ENCODE measurements around the gene KRTAP5-1.
"Not testable (repeated sequence)": the region's sequence is repeated elsewhere in the genome, so short reads cannot be mapped to it uniquely, and the experiment has no call there.

The KRTAP5-1 gene, protein sequence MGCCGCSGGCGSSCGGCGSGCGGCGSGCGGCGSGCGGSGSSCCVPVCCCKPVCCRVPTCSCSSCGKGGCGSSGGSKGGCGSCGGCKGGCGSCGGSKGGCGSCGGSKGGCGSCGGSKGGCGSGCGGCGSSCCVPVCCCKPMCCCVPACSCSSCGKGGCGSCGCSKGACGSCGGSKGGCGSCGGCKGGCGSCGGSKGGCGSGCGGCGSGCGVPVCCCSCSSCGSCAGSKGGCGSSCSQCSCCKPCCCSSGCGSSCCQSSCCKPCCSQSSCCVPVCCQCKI

DNA sequence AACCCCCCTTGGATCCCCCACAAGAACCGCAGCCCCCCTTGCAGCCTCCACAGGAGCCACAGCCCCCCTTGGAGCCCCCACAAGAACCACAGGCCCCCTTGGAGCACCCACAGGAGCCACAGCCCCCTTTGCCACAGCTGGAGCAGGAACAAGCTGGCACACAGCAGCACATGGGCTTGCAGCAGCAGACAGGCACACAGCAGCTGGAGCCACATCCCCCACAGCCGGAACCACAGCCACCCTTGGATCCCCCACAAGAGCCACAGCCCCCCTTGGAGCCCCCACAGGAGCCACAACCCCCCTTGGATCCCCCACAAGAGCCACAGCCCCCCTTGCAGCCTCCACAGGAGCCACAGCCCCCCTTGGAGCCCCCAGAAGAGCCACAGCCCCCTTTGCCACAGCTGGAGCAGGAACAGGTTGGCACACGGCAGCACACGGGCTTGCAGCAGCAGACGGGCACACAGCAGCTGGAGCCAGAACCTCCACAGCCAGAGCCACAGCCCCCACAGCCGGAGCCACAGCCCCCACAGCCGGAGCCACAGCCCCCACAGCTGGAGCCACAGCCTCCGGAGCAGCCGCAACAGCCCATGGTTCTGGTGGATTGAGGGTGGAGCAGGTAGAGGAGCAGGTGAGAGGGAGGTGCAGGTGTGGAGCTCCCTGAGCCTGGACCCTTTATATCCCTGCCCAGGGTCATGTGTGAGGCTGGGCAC is at the start of gene KRTAP5-1:
Gene KRTAP5-1, minus strand, starts transcription at position 623 of the 710 bp plus-strand sequence. Its CDS starts 34 bp downstream, at position 589.
- H3K4me3 ChIP-seq (ENCODE audit: low read length); DNase-seq (ENCODE audit: low read depth): not testable (repeated sequence)

DNA sequence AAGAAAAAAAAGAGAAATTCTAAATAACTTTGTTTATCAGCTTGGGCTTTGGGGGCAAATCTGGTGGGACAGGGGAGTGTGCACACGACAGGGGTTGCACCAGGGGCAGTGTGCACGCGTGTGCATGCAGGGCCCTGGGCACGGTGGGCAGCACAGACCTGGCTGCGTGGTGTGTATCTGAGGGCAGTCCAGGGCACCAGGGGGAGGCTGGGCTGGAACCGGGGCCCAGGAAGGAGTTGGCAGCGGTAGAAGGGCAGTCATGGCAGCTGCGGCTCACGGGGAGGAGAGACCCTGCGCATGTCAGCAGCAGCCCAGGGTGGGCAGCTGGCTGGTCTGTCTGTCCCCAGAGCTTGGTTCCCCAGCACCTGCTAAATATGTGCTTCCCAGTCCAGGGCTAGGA is 48.8 kb upstream of the KRTAP5-1 start:
- no peak overlapping the region for H3K4me3 ChIP-seq (ENCODE audit: low read length)
- TF ChIP-seq, protein P1, sequence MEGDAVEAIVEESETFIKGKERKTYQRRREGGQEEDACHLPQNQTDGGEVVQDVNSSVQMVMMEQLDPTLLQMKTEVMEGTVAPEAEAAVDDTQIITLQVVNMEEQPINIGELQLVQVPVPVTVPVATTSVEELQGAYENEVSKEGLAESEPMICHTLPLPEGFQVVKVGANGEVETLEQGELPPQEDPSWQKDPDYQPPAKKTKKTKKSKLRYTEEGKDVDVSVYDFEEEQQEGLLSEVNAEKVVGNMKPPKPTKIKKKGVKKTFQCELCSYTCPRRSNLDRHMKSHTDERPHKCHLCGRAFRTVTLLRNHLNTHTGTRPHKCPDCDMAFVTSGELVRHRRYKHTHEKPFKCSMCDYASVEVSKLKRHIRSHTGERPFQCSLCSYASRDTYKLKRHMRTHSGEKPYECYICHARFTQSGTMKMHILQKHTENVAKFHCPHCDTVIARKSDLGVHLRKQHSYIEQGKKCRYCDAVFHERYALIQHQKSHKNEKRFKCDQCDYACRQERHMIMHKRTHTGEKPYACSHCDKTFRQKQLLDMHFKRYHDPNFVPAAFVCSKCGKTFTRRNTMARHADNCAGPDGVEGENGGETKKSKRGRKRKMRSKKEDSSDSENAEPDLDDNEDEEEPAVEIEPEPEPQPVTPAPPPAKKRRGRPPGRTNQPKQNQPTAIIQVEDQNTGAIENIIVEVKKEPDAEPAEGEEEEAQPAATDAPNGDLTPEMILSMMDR (conservative IDR thresholded peaks at IDR 0.05; ENCODE audit: low read length): no peak
- DNase-seq (ENCODE audit: low read depth): no peak

- no peak for DNase-seq (ENCODE audit: low read depth)
- no peak overlapping the region for H3K4me3 ChIP-seq (ENCODE audit: low read length)
- TF ChIP-seq, protein P1 (conservative IDR thresholded peaks at IDR 0.05; ENCODE audit: low read length): no peak
Measured at GRCh38 chr11:1632053-1632714, 47.1 kb upstream of the KRTAP5-1 start.

DNA sequence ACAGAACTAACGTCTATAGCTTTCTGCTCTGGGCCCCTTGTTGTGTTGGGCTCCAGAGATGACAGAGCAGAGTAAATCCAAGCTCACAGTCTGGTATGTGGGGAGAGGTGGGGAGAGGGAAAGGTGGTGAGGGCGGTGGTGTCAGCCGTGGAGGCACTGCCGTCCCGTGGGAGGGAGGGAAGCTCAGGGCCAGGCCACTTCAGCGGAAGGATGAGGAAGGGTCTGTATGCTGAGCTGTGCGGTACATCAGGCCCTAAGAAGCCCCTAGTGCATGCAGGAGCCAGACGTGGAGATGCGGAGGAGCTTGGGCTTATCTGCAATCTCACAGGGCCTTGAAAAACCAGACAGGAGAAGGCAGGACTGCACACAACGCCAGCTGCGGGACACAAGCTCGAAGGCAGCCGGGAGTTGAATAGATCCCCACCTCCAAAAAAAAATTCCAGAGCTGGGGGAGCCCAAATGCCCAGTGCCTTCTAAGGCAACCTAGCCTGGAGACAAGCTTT is 46.0 kb upstream of the KRTAP5-1 start:
- H3K4me3 ChIP-seq (ENCODE audit: low read length): no peak overlapping the region
- TF ChIP-seq, protein P1 (conservative IDR thresholded peaks at IDR 0.05; ENCODE audit: low read length): no peak
- DNase-seq (ENCODE audit: low read depth): no peak

DNA sequence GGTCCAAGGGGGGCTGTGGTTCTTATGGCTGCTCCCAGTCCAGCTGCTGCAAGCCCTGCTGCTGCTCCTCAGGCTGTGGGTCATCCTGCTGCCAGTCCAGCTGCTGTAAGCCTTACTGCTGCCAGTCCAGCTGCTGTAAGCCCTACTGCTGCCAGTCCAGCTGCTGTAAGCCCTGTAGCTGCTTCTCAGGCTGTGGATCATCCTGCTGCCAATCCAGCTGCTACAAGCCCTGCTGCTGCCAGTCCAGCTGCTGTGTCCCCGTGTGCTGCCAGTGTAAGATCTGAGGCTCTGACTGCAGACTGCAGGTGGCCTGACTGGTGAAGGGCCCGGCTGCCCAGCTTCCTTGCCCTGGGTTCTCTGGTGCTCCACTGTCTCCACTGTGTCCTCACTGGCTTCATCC is 45.2 kb upstream of the KRTAP5-1 start:
- TF ChIP-seq, protein P1 (conservative IDR thresholded peaks at IDR 0.05; ENCODE audit: low read length): no peak
- no peak for DNase-seq (ENCODE audit: low read depth)
- no peak overlapping the region for H3K4me3 ChIP-seq (ENCODE audit: low read length)

GRCh38 chr11:1629326-1630185 is 44.5 kb upstream of the KRTAP5-1 start, which contains the start of gene KRTAP5-5:
Gene KRTAP5-5, plus strand, starts transcription at chr11:1629775. Its CDS starts 66 bp downstream, at chr11:1629841.
- no peak within 1 kb of the TSS for H3K4me3 ChIP-seq (ENCODE audit: low read length)
- no peak for DNase-seq (ENCODE audit: low read depth)
- TF ChIP-seq, protein P1 (conservative IDR thresholded peaks at IDR 0.05; ENCODE audit: low read length): no peak
